Caco-2 (cell line): ENCODE results near the gene SMARCA4. TPM values are rescaled to one million over a fixed set of nuclear protein-coding genes. Genes with fewer than 3 reads are reported as not detected.

Source experiments
- BruUV-seq: library from RNA; stranded (reverse); fragments of 400-500 nt; replicated peaks from 2 replicates; lab custom pipeline; 2021; lab: Mats Ljungman, UMichigan
- CTCF ChIA-PET: fragments of 300-600 bp; sonication (Branson Sonifier 250); formaldehyde crosslinking; loops from one replicate; lab custom pipeline; 2022; ENCODE audit warnings: antibody characterized with exemption; lab: Charles Lee
- POLR2A ChIA-PET: fragments of 300-600 bp; sonication (Branson Sonifier 250); formaldehyde crosslinking; loops from one replicate; lab custom pipeline; 2022; ENCODE audit warnings: antibody characterized with exemption; lab: Charles Lee
- DNase-seq, 2 experiments: peaks; one replicate each; pipeline versions ENCODE4 v3.0.0 to v3.0.0-alpha.2; 2020 to 2022
- H3K27me3 ChIP-seq: replicated peaks from 2 replicates; pipeline ENCODE4 v1.6.0; 2011; ENCODE audit warnings: low read length; ENCODE audit not compliant: control insufficient read depth, insufficient read depth
- H3K36me3 ChIP-seq: 2 replicates; pipeline ENCODE4 v1.5.1; 2011; ENCODE audit warnings: low read length; ENCODE audit not compliant: control insufficient read depth, insufficient read depth
- H3K4me1 ChIP-seq: fragments of 250-450 bp; sonication (Bioruptor Pico); 2 replicates; pipeline ENCODE4 v1.5.1; 2020; ENCODE audit warnings: mild to moderate bottlenecking
- H3K4me3 ChIP-seq: 2 replicates; pipeline ENCODE4 v1.5.1; 2011; ENCODE audit warnings: low read depth, mild to moderate bottlenecking, control low read depth, low read length
- H3K9me3 ChIP-seq: fragments of 250-450 bp; sonication (Bioruptor Pico); 2 replicates; pipeline ENCODE4 v1.5.1; 2020; ENCODE audit warnings: mild to moderate bottlenecking, moderate library complexity
- H3K27ac Mint-ChIP-seq: one replicate; pipeline ENCODE4 v1.8.0; 2022; ENCODE audit warnings: mixed read lengths; ENCODE audit not compliant: unreplicated experiment
- H3K27me3 Mint-ChIP-seq: one replicate; pipeline ENCODE4 v1.8.0; 2022; ENCODE audit warnings: mixed read lengths; ENCODE audit not compliant: insufficient read depth, unreplicated experiment
- H3K36me3 Mint-ChIP-seq: one replicate; pipeline ENCODE4 v1.8.0; 2022; ENCODE audit warnings: mild to moderate bottlenecking, mixed read lengths; ENCODE audit not compliant: insufficient read depth, unreplicated experiment
- H3K4me1 Mint-ChIP-seq: one replicate; pipeline ENCODE4 v1.8.0; 2022; ENCODE audit warnings: low read depth, mixed read lengths; ENCODE audit not compliant: unreplicated experiment
- H3K4me3 Mint-ChIP-seq: one replicate; pipeline ENCODE4 v1.8.0; 2022; ENCODE audit warnings: mild to moderate bottlenecking, moderate library complexity, mixed read lengths; ENCODE audit not compliant: unreplicated experiment
- H3K9me3 Mint-ChIP-seq: one replicate; pipeline ENCODE4 v1.8.0; 2022; ENCODE audit warnings: mixed read lengths; ENCODE audit not compliant: unreplicated experiment
- CTCF ChIP-seq, 2 experiments: fragments of 200-600 bp in 1 of 2; IDR thresholded peaks; 1 replicate in 1 of 2; 2 replicates in 1 of 2; pipeline versions ENCODE4 v1.5.1 to v1.8.0; 2011 to 2022; ENCODE audit warnings: antibody characterized with exemption in 1 of 2, control low read depth in 1 of 2, inconsistent platforms in 1 of 2, low read depth in 1 of 2, low read length in 1 of 2, mild to moderate bottlenecking in 1 of 2, moderate library complexity in 1 of 2; ENCODE audit not compliant: insufficient read depth in 1 of 2, severe bottlenecking in 1 of 2, unreplicated experiment in 1 of 2
- intact Hi-C: fragments of 100-400 bp; cut with micrococcal nuclease; formaldehyde crosslinking; loops from one replicate; pipeline ENCODE4 v1.10.0; 2022; ENCODE audit not compliant: unreplicated experiment
- total RNA-seq: library from RNA; stranded (reverse); gene quantifications from 2 replicates; pipeline ENCODE4 v1.2.3, GENCODE V29; 2022

The SMARCA4 gene
- total RNA-seq, 1 experiment from 2014 or later, result 171 TPM

GRCh38 chr19:11046605-11047354 is 86.0 kb downstream of the SMARCA4 start:
- Mint-ChIP-seq H3K36me3 (peaks cover 55% of the 10 kb centered on the region), H3K27me3 (no peaks in the 10 kb centered on the region), H3K9me3 (no peaks in the 10 kb centered on the region), H3K27ac (no peak overlapping the region), H3K4me3 (no peak overlapping the region), H3K4me1 (no peaks in the 10 kb centered on the region)
- DNase-seq, result no peak
- Histone ChIP-seq H3K27me3 (no peaks in the 10 kb centered on the region), H3K4me1 (no peaks in the 10 kb centered on the region), H3K36me3 (peaks cover 2% of the 10 kb centered on the region), H3K4me3 (no peak overlapping the region), H3K9me3 (no peaks in the 10 kb centered on the region)
- BruUV-seq, result no TSS peak
- ChIA-PET POLR2A (no interaction called here), CTCF (interaction anchor here (0.6 kb wide), 1 partner anchor 54 kb away, joined by 6 read pairs; no protein-coding TSS in a partner anchor)
- intact Hi-C loops, result no loop called here
- no peak for TF ChIP-seq CTCF (IDR thresholded peaks at IDR 0.05; ENCODE audit: insufficient read depth in 1 of 2, low read depth in 1 of 2, low read length in 1 of 2, severe bottlenecking in 1 of 2, unreplicated experiment in 1 of 2)

- H3K4me3 Mint-ChIP-seq, result no peak overlapping the region
- no peak overlapping the region for H3K27ac Mint-ChIP-seq
- Histone ChIP-seq H3K27me3 (no peaks in the 10 kb centered on the region), H3K9me3 (no peaks in the 10 kb centered on the region), H3K4me1 (no peaks in the 10 kb centered on the region), H3K36me3 (peaks cover 2% of the 10 kb centered on the region), H3K4me3 (no peak overlapping the region)
- intact Hi-C loops, result no loop called here
- H3K9me3 Mint-ChIP-seq, result no peaks in the 10 kb centered on the region
- H3K27me3 Mint-ChIP-seq, result no peaks in the 10 kb centered on the region
- H3K4me1 Mint-ChIP-seq, result no peaks in the 10 kb centered on the region
- DNase-seq, result no peak
- ChIA-PET CTCF (no interaction called here), POLR2A (no interaction called here)
- no TSS peak for BruUV-seq
- peaks cover 52% of the 10 kb centered on the region for H3K36me3 Mint-ChIP-seq
- TF ChIP-seq CTCF (IDR thresholded peaks at IDR 0.05; ENCODE audit: insufficient read depth in 1 of 2, low read depth in 1 of 2, low read length in 1 of 2, severe bottlenecking in 1 of 2, unreplicated experiment in 1 of 2), result no peak
Observed at GRCh38 chr19:11047866-11048265, 87.0 kb downstream of the SMARCA4 start.

- peaks cover 43% of the 10 kb centered on the region for H3K36me3 Mint-ChIP-seq
Observed at GRCh38 chr19:11050323-11051114, 89.7 kb downstream of the SMARCA4 start.

More at GRCh38 chr19:11050323-11051114, 89.7 kb downstream of the SMARCA4 start:
- Histone ChIP-seq H3K4me3 (no peak overlapping the region), H3K9me3 (no peaks in the 10 kb centered on the region), H3K36me3 (no peaks in the 10 kb centered on the region), H3K27me3 (no peaks in the 10 kb centered on the region), H3K4me1 (no peaks in the 10 kb centered on the region)
- no peaks in the 10 kb centered on the region for H3K4me1 Mint-ChIP-seq
- no TSS peak for BruUV-seq
- H3K27ac Mint-ChIP-seq, result no peak overlapping the region
- TF ChIP-seq CTCF (IDR thresholded peaks at IDR 0.05; ENCODE audit: insufficient read depth in 1 of 2, low read depth in 1 of 2, low read length in 1 of 2, severe bottlenecking in 1 of 2, unreplicated experiment in 1 of 2), result no peak
- H3K27me3 Mint-ChIP-seq, result no peaks in the 10 kb centered on the region
- ChIA-PET CTCF (no interaction called here), POLR2A (no interaction called here)
- H3K4me3 Mint-ChIP-seq, result no peak overlapping the region
- no peaks in the 10 kb centered on the region for H3K9me3 Mint-ChIP-seq
- no peak for DNase-seq
- intact Hi-C loops, result no loop called here
